IMR-90 (cell line): ENCODE measurements around the gene NELL1. TPM values are rescaled to one million over a fixed set of nuclear protein-coding genes. Genes with fewer than 3 reads are reported as not detected.

ENCODE experiments used
- ATAC-seq: fragments of 200-7000 bp; cut with Tn5 transposase; 2 replicates; pipeline ENCODE4 v1.9.1; 2020; ENCODE audit warnings: low read depth, mild to moderate bottlenecking, moderate library complexity
- BruUV-seq: library from RNA; stranded (reverse); fragments of 400-500 nt; replicated peaks from 2 replicates; lab custom pipeline; 2021; lab: Mats Ljungman, UMichigan
- CTCF ChIA-PET: fragments of 300-600 bp; formaldehyde crosslinking; extraction: SDS; loops from one replicate; lab custom pipeline; 2021; ENCODE audit warnings: antibody characterized with exemption; lab: Yijun Ruan, JAX
- POLR2A ChIA-PET: fragments of 300-600 bp; sonication (Branson Sonifier 250); formaldehyde crosslinking; loops from one replicate; lab custom pipeline; 2022; ENCODE audit warnings: antibody characterized with exemption; ENCODE audit not compliant: unreplicated experiment; lab: Charles Lee
- DNase-seq: peaks from one replicate; pipeline ENCODE4 v3.0.0; 2013
- H2AFZ ChIP-seq: replicated peaks from 2 replicates; pipeline ENCODE3; 2013; ENCODE audit warnings: low read length, mild to moderate bottlenecking; ENCODE audit not compliant: poor library complexity
- H2AK5ac ChIP-seq: 2 replicates; pipeline ENCODE4 v1.6.1; 2013; ENCODE audit warnings: low read depth, low read length, inconsistent platforms
- H2AK9ac ChIP-seq: replicated peaks from 2 replicates; pipeline ENCODE3; 2013; ENCODE audit warnings: mild to moderate bottlenecking, low read depth, low read length, moderate library complexity; ENCODE audit not compliant: poor library complexity
- H2BK120ac ChIP-seq: 2 replicates; pipeline ENCODE4 v1.6.1; 2013; ENCODE audit warnings: low read depth, low read length, inconsistent platforms
- H2BK15ac ChIP-seq: 3 replicates; pipeline ENCODE4 v1.6.1; 2013; ENCODE audit warnings: low read depth, low read length, inconsistent platforms
- H2BK20ac ChIP-seq: 2 replicates; pipeline ENCODE4 v1.6.1; 2013; ENCODE audit warnings: low read depth, mild to moderate bottlenecking, inconsistent platforms, low read length, moderate library complexity
- H2BK5ac ChIP-seq: 2 replicates; pipeline ENCODE4 v1.6.1; 2013; ENCODE audit warnings: mild to moderate bottlenecking, low read depth, low read length, inconsistent platforms; ENCODE audit not compliant: poor library complexity, severe bottlenecking
- H3K14ac ChIP-seq: replicated peaks from 2 replicates; pipeline ENCODE4 v1.6.1; 2013; ENCODE audit warnings: low read depth, low read length, inconsistent platforms
- H3K18ac ChIP-seq: 2 replicates; pipeline ENCODE4 v1.6.1; 2013; ENCODE audit warnings: low read depth, low read length, control low read depth
- H3K23ac ChIP-seq: 2 replicates; pipeline ENCODE4 v1.6.1; 2013; ENCODE audit warnings: low read depth, low read length, inconsistent platforms
- H3K27ac ChIP-seq: 2 replicates; pipeline ENCODE4 v1.5.1; 2013; ENCODE audit warnings: mild to moderate bottlenecking, control low read depth, low read length; ENCODE audit not compliant: insufficient read depth
- H3K27me3 ChIP-seq: 2 replicates; pipeline ENCODE4 v1.6.1; 2013; ENCODE audit warnings: low read length; ENCODE audit not compliant: control insufficient read depth, insufficient read depth
- H3K36me3 ChIP-seq: 2 replicates; pipeline ENCODE4 v1.6.1; 2013; ENCODE audit warnings: low read length, mixed read lengths; ENCODE audit not compliant: control insufficient read depth, insufficient read depth
- H3K4ac ChIP-seq: 2 replicates; pipeline ENCODE4 v1.6.1; 2013; ENCODE audit warnings: low read depth, low read length, inconsistent platforms
- H3K4me1 ChIP-seq: 2 replicates; pipeline ENCODE4 v1.6.1; 2013; ENCODE audit warnings: low read length, mixed read lengths; ENCODE audit not compliant: control insufficient read depth, insufficient read depth
- H3K4me2 ChIP-seq: 2 replicates; pipeline ENCODE4 v1.6.1; 2013; ENCODE audit warnings: low read depth, mild to moderate bottlenecking, control low read depth, low read length, moderate library complexity
- H3K4me3 ChIP-seq: 2 replicates; pipeline ENCODE4 v1.5.1; 2013; ENCODE audit warnings: low read depth, mild to moderate bottlenecking, control low read depth, low read length, moderate library complexity; ENCODE audit not compliant: insufficient read depth
- H3K56ac ChIP-seq: 2 replicates; pipeline ENCODE4 v1.6.1; 2013; ENCODE audit warnings: low read length, inconsistent platforms; ENCODE audit not compliant: insufficient read depth; ENCODE audit errors: extremely low read depth
- H3K79me1 ChIP-seq, 2 experiments: 2 replicates each; pipeline ENCODE4 v1.6.1; 2013; ENCODE audit warnings: low read length in 2 of 2, inconsistent platforms in 1 of 2, low read depth in 1 of 2
- H3K9ac ChIP-seq: 2 replicates; pipeline ENCODE4 v1.6.1; 2013; ENCODE audit warnings: low read depth, low read length, control low read depth
- H3K9me1 ChIP-seq: 2 replicates; pipeline ENCODE4 v1.6.1; 2013; ENCODE audit warnings: low read length, inconsistent platforms; ENCODE audit not compliant: insufficient read depth
- H3K9me3 ChIP-seq: 2 replicates; pipeline ENCODE4 v1.6.1; 2013; ENCODE audit warnings: low read length; ENCODE audit not compliant: control insufficient read depth, insufficient read depth
- H4K20me1 ChIP-seq: 2 replicates; pipeline ENCODE4 v1.6.1; 2013; ENCODE audit warnings: low read length, inconsistent platforms; ENCODE audit not compliant: insufficient read depth
- H4K5ac ChIP-seq: 2 replicates; pipeline ENCODE4 v1.6.1; 2013; ENCODE audit warnings: mild to moderate bottlenecking, low read depth, low read length, control low read depth
- H4K8ac ChIP-seq, 2 experiments: 2 replicates each; pipeline ENCODE4 v1.6.1; 2013; ENCODE audit warnings: low read depth in 2 of 2, low read length in 2 of 2, control low read depth in 1 of 2, inconsistent platforms in 1 of 2
- H4K91ac ChIP-seq: 2 replicates; pipeline ENCODE4 v1.6.1; 2013; ENCODE audit warnings: low read depth, low read length, inconsistent platforms; ENCODE audit not compliant: insufficient read depth
- FOS ChIP-seq: fragments of 150-350 bp; IDR thresholded peaks from 2 replicates; pipeline ENCODE4 v1.6.1; 2016; ENCODE audit warnings: low read depth, low read length
- MAFK ChIP-seq: IDR thresholded peaks from 2 replicates; pipeline ENCODE4 v1.6.1; 2012; ENCODE audit warnings: low read depth, low read length, improper control_type of control experiment
- RFX5 ChIP-seq: IDR thresholded peaks from 2 replicates; pipeline ENCODE4 v1.8.0; 2012; ENCODE audit warnings: low read depth, mild to moderate bottlenecking, low read length, moderate library complexity
- WGBS, 2 experiments: methylation state at CpG; one replicate each; pipeline versions ENCODE4 v1.1.5 to v1.1.7; 2013; ENCODE audit warnings: missing lambda C conversion rate in 2 of 2; ENCODE audit not compliant: insufficient read length in 1 of 2; ENCODE audit errors: extremely low coverage in 2 of 2; 5-methylcytosine and 5-hydroxymethylcytosine counted together
- dilution Hi-C: fragments of 300-500 bp; cut with HindIII; formaldehyde crosslinking; loops from one replicate; pipeline ENCODE4 v1.14.3; 2018; ENCODE audit warnings: low sequenced_read_pairs; ENCODE audit not compliant: unreplicated experiment
- in situ Hi-C: fragments of 300-500 bp; cut with MboI; formaldehyde crosslinking; loops from 3 replicates; pipeline ENCODE4 v1.14.3; 2019; ENCODE audit warnings: low sequenced_read_pairs, inconsistent platforms, mixed read lengths
- intact Hi-C: fragments of 100-400 bp; cut with micrococcal nuclease; formaldehyde crosslinking; loops from 2 replicates; pipeline ENCODE4 v1.10.0; 2022
- polyA plus RNA-seq, 3 experiments: library from polyadenylated mRNA; depleted of rRNA; stranded (reverse); fragments of >200 nt; gene quantifications; 2 replicates each; pipeline ENCODE4 v1.2.3, GENCODE V29; 2012; ENCODE audit warnings: low replicate concordance in 1 of 3
- total RNA-seq: library from RNA; depleted of rRNA; stranded (reverse); fragments of >200 nt; gene quantifications from 2 replicates; pipeline ENCODE4 v1.2.3, GENCODE V29; 2012
- TF ChIP-seq, protein P1 (sequence below): conservative IDR thresholded peaks from 2 replicates; pipeline ENCODE4 v1.5.1; 2012; ENCODE audit warnings: mild to moderate bottlenecking, low read depth, low read length, improper control_type of control experiment

Gene NELL1
- total and polyA plus RNA-seq, 2 of the 4 experiments (the other 2 are of a cell fraction): not detected

DNA sequence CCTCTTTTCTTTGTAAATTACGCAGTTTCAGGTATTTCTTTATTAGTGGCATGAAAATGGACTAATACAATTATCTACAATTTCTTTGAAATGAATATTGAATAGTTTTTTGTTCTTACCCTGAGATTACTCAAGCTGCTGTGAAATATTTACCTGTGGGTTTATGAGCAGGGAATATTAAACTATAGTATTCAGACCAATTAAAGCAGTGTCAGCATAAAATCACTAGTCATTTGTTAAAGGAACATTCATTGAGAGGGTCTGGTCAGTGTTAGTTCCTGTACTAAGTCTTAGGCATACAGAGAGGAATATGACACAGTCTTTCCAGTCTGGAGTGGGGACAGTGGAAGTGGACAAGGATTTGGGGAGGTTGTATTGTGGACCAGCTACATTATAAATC lies 877.3 kb downstream of the NELL1 start:
- Histone ChIP-seq H3K23ac (no peak overlapping the region), H3K18ac (no peak overlapping the region), H2AK5ac (no peak overlapping the region), H3K9me3 (no peaks in the 10 kb centered on the region; the same call in 1 of the 2 replicates), H2AK9ac (no peak overlapping the region), H2BK5ac (no peak overlapping the region), H2BK120ac (no peak overlapping the region), H3K79me1 (no peaks in the 10 kb centered on the region), H3K27me3 (no peaks in the 10 kb centered on the region), H3K4me1 (no peaks in the 10 kb centered on the region), H3K9ac (no peak overlapping the region), H3K9me1 (no peaks in the 10 kb centered on the region), H4K91ac (no peak overlapping the region), H3K27ac (no peak overlapping the region), H3K36me3 (no peaks in the 10 kb centered on the region), H3K14ac (no peak overlapping the region), H2BK15ac (no peak overlapping the region), H4K8ac (no peak overlapping the region), H2BK20ac (no peak overlapping the region), H3K4me2 (no peak overlapping the region), H4K20me1 (no peaks in the 10 kb centered on the region), H2AFZ (no peak overlapping the region), H4K5ac (no peak overlapping the region), H3K4ac (no peak overlapping the region), H3K56ac (no peak overlapping the region), H3K4me3 (no peak overlapping the region)
- ATAC-seq: no peak
- ChIA-PET POLR2A (no interaction called here), CTCF (no interaction called here)
- no TSS peak for BruUV-seq
- TF ChIP-seq MAFK (peak; percentile 93), RFX5 (no peak), FOS (no peak)
- TF ChIP-seq, protein P1, sequence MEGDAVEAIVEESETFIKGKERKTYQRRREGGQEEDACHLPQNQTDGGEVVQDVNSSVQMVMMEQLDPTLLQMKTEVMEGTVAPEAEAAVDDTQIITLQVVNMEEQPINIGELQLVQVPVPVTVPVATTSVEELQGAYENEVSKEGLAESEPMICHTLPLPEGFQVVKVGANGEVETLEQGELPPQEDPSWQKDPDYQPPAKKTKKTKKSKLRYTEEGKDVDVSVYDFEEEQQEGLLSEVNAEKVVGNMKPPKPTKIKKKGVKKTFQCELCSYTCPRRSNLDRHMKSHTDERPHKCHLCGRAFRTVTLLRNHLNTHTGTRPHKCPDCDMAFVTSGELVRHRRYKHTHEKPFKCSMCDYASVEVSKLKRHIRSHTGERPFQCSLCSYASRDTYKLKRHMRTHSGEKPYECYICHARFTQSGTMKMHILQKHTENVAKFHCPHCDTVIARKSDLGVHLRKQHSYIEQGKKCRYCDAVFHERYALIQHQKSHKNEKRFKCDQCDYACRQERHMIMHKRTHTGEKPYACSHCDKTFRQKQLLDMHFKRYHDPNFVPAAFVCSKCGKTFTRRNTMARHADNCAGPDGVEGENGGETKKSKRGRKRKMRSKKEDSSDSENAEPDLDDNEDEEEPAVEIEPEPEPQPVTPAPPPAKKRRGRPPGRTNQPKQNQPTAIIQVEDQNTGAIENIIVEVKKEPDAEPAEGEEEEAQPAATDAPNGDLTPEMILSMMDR: no peak
- intact Hi-C loops: no loop called here
- no CpG with 5 or more reads among the region's 1 CpG for WGBS, 2 experiments
- in situ Hi-C loops: no loop called here
- no peak for DNase-seq
- dilution Hi-C loops: no loop called here
